GM12878 (cell line): ENCODE results near the gene PTGFRN. TPM values are rescaled to one million over a fixed set of nuclear protein-coding genes. Genes with fewer than 3 reads are reported as not detected.

Experiments
- ATAC-seq: fragments of 200-7000 bp; cut with Tn5 transposase; 3 replicates; pipeline ENCODE4 v1.9.1; 2020; ENCODE audit warnings: mild to moderate bottlenecking, moderate library complexity
- BruUV-seq: library from RNA; stranded (reverse); fragments of 400-500 nt; replicated peaks from 2 replicates; lab custom pipeline; 2021; lab: Mats Ljungman, UMichigan
- CTCF ChIA-PET: fragments of 300-600 bp; sonication (Branson Sonifier 250); formaldehyde crosslinking; extraction: SDS; loops from one replicate; lab custom pipeline; 2021; ENCODE audit warnings: inconsistent platforms; lab: Yijun Ruan, JAX
- POLR2A ChIA-PET: fragments of 350-600 bp; formaldehyde crosslinking; extraction: SDS; loops from one replicate; lab custom pipeline; 2021; ENCODE audit warnings: inconsistent platforms; lab: Charles Lee
- RAD21 ChIA-PET: fragments of 300-600 bp; sonication (Branson Sonifier 250); formaldehyde crosslinking; loops from one replicate; lab custom pipeline; 2023; ENCODE audit warnings: antibody characterized with exemption; ENCODE audit not compliant: unreplicated experiment; lab: Charles Lee
- SMC1A ChIA-PET: fragments of 300-600 bp; sonication (Branson Sonifier 250); formaldehyde crosslinking; loops from one replicate; lab custom pipeline; 2023; ENCODE audit not compliant: unreplicated experiment, uncharacterized antibody; lab: Charles Lee
- DNase-seq: peaks from one replicate; pipeline ENCODE4 v3.0.0-alpha.2; 2011; ENCODE audit warnings: low read depth, low spot score
- FAIRE-seq: peaks from 3 replicates; lab custom pipeline; 2011; peaks lifted over from hg19 to GRCh38; lab: Jason Lieb, UNC
- H2AFZ ChIP-seq: 2 replicates; pipeline ENCODE4 v1.6.0; 2011; ENCODE audit warnings: low read depth, low read length, control low read depth; ENCODE audit not compliant: control insufficient read depth
- H3K27ac ChIP-seq: 2 replicates; pipeline ENCODE4 v1.5.1; 2011; ENCODE audit warnings: control low read depth; ENCODE audit not compliant: control insufficient read depth, insufficient read depth
- H3K27me3 ChIP-seq, 2 experiments: replicated peaks in 1 of 2; 2 replicates each; pipeline versions ENCODE4 v1.6.0 to v1.6.1; 2011; ENCODE audit warnings: low read length in 1 of 2; ENCODE audit not compliant: control insufficient read depth in 2 of 2, insufficient read depth in 2 of 2
- H3K36me3 ChIP-seq, 2 experiments: 2 replicates each; pipeline ENCODE4 v1.5.1; 2011; ENCODE audit warnings: low read length in 1 of 2; ENCODE audit not compliant: control insufficient read depth in 2 of 2, insufficient read depth in 2 of 2
- H3K4me1 ChIP-seq: 2 replicates; pipeline ENCODE4 v1.6.1; 2011; ENCODE audit warnings: mild to moderate bottlenecking, low read length, moderate library complexity, mixed read lengths; ENCODE audit not compliant: control insufficient read depth, insufficient read depth
- H3K4me2 ChIP-seq: 2 replicates; pipeline ENCODE4 v1.6.0; 2011; ENCODE audit warnings: control low read depth; ENCODE audit not compliant: control insufficient read depth, insufficient read depth
- H3K4me3 ChIP-seq: fragments of 200-600 bp; sonication (generic); 2 replicates; pipeline ENCODE4 v1.5.1; 2016
- H3K79me2 ChIP-seq: 2 replicates; pipeline ENCODE4 v1.6.0; 2011; ENCODE audit warnings: low read length; ENCODE audit not compliant: control insufficient read depth, insufficient read depth
- H3K9ac ChIP-seq: 2 replicates; pipeline ENCODE4 v1.8.0; 2011; ENCODE audit warnings: low read length, control low read depth, mixed read lengths; ENCODE audit not compliant: control insufficient read depth, insufficient read depth
- H3K9me3 ChIP-seq: replicated peaks from 3 replicates; pipeline ENCODE4 v1.5.1; 2011; ENCODE audit warnings: mild to moderate bottlenecking, low read length; ENCODE audit not compliant: control insufficient read depth, insufficient read depth
- H4K20me1 ChIP-seq: 2 replicates; pipeline ENCODE4 v1.6.0; 2011; ENCODE audit not compliant: control insufficient read depth, insufficient read depth
- BCL11A ChIP-seq: IDR thresholded peaks from 2 replicates; pipeline ENCODE4 v1.6.1; 2011; ENCODE audit warnings: low read depth, low read length
- CBX3 ChIP-seq: fragments of 200-600 bp; sonication (generic); IDR thresholded peaks from 2 replicates; pipeline ENCODE4 v1.6.1; 2016; ENCODE audit warnings: low read depth, borderline replicate concordance
- CHD4 ChIP-seq: fragments of 200-600 bp; sonication (generic); IDR thresholded peaks from 2 replicates; pipeline ENCODE4 v1.6.1; 2016; ENCODE audit warnings: mild to moderate bottlenecking
- GABPA ChIP-seq: IDR thresholded peaks from 2 replicates; pipeline ENCODE4 v1.6.1; 2014; ENCODE audit warnings: antibody characterized with exemption, low read depth, mild to moderate bottlenecking, inconsistent platforms
- IKZF1 ChIP-seq: fragments of 450-650 bp; conservative IDR thresholded peaks from 2 replicates; pipeline ENCODE4 v1.6.1; 2017; ENCODE audit warnings: antibody characterized with exemption, mild to moderate bottlenecking
- LARP7 ChIP-seq: fragments of 450-650 bp; IDR thresholded peaks from 2 replicates; pipeline ENCODE4 v1.6.1; 2017; ENCODE audit warnings: mild to moderate bottlenecking
- NFIC ChIP-seq: IDR thresholded peaks from 2 replicates; pipeline ENCODE4 v1.6.1; 2012; ENCODE audit warnings: low read depth, mild to moderate bottlenecking, inconsistent platforms, low read length, moderate library complexity
- NFXL1 ChIP-seq: fragments of 450-650 bp; IDR thresholded peaks from 2 replicates; pipeline ENCODE4 v1.6.1; 2017; ENCODE audit warnings: antibody characterized with exemption, mild to moderate bottlenecking, borderline replicate concordance
- NR2C1 ChIP-seq: fragments of 450-650 bp; IDR thresholded peaks from 2 replicates; pipeline ENCODE4 v1.6.1; 2017; ENCODE audit warnings: antibody characterized with exemption, mild to moderate bottlenecking, moderate library complexity
- RAD51 ChIP-seq: fragments of 450-650 bp; IDR thresholded peaks from 2 replicates; pipeline ENCODE4 v1.6.1; 2016; ENCODE audit warnings: moderate library complexity, mild to moderate bottlenecking, inconsistent platforms
- RFX5 ChIP-seq: IDR thresholded peaks from 2 replicates; pipeline ENCODE4 v1.6.1; 2011; ENCODE audit warnings: low read depth, low read length, improper control_type of control experiment
- ZBED1 ChIP-seq: IDR thresholded peaks from 2 replicates; pipeline ENCODE4 v1.6.1; 2016; ENCODE audit warnings: borderline replicate concordance
- WGBS: methylation state at CpG from one replicate; pipeline ENCODE4 v1.1.6; 2016; ENCODE audit warnings: low lambda C conversion rate; ENCODE audit not compliant: insufficient replicate concordance, insufficient coverage; ENCODE audit errors: missing lambda C conversion rate; 5-methylcytosine and 5-hydroxymethylcytosine counted together
- in situ Hi-C: fragments of 300-500 bp; cut with MboI; formaldehyde crosslinking; loops from 9 replicates; pipeline ENCODE4 v1.14.3; 2018; ENCODE audit warnings: mixed read lengths
- intact Hi-C: fragments of 100-400 bp; cut with micrococcal nuclease; formaldehyde crosslinking; loops from one replicate; pipeline ENCODE4 v1.14.2; 2022; ENCODE audit not compliant: unreplicated experiment
- polyA plus RNA-seq, 11 experiments: library from polyadenylated mRNA; depleted of rRNA in 4 of 11; unstranded in 6 of 11; stranded (reverse) in 5 of 11; fragments of >200 nt; fragmentation: Nextera tagmentation in 4 of 11; fragmentation: Illumina TruSeq in 1 of 11; extraction: Ambion mirVana in 4 of 11; extraction: Trizol in 1 of 11; gene quantifications; 1 replicate in 1 of 11; 2 replicates in 10 of 11; pipeline versions ENCODE4 v1.2.1 to v1.2.3, GENCODE V29; 2011 to 2016; ENCODE audit warnings: inconsistent platforms in 2 of 11, missing spikeins in 2 of 11, low read depth in 1 of 11
- total RNA-seq, 4 experiments: library from RNA; depleted of rRNA in 3 of 4; stranded (reverse); fragments of >200 nt in 3 of 4; fragmentation: Illumina TruSeq in 1 of 4; extraction: Trizol in 1 of 4; gene quantifications; 2 replicates each; pipeline versions ENCODE4 v1.2.1 to v1.2.3, GENCODE V29; 2013 to 2021
- TF ChIP-seq, protein P1 (sequence below): IDR thresholded peaks from 2 replicates; pipeline ENCODE4 v1.6.1; 2012; ENCODE audit warnings: low read depth, low read length, improper control_type of control experiment
- TF ChIP-seq, protein P2 (sequence below): IDR thresholded peaks from 2 replicates; pipeline ENCODE4 v1.6.1; 2011; ENCODE audit warnings: borderline replicate concordance, low read depth, mild to moderate bottlenecking, moderate library complexity, mixed read lengths, low read length; ENCODE audit not compliant: insufficient read depth; ENCODE audit errors: extremely low read length
- TF ChIP-seq, protein P3 (sequence below): fragments of 450-650 bp; IDR thresholded peaks from 2 replicates; pipeline ENCODE4 v1.6.1; 2016; ENCODE audit warnings: mild to moderate bottlenecking
- TF ChIP-seq, protein P4 (sequence below): fragments of 450-650 bp; IDR thresholded peaks from 2 replicates; pipeline ENCODE4 v1.6.1; 2018; ENCODE audit warnings: borderline replicate concordance, mild to moderate bottlenecking; ENCODE audit not compliant: partially characterized antibody

Gene PTGFRN
- total and polyA plus RNA-seq, 10 of the 15 experiments (the other 5 are each of a cell fraction or from before 2014, with no cell fraction given) = 2.7 to 8.3 (median 5.1) TPM

DNA sequence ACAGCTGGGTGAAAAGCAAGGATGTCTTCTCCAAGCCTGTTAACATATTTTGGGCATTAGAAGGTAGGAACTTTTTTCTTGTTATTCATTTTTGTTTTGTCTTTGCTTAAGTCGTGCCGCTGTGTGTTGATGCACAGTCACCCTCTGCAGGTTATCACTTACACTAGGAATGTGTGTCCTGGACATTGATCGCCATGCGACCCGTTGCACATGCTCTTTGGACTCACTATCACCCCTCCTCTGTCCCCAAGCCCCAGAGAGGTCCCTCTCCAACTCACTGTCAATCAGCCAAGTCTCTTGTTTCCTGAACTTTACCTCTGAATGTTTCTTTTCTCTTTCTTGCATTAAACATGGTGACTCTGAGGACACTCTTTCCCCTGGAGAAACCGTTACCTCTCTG lies 51.9 kb downstream of the PTGFRN start:
- no peak for TF ChIP-seq NR2C1
- TF ChIP-seq CBX3 = no peak
- no peak for TF ChIP-seq NFXL1
- no peak for TF ChIP-seq ZBED1
- no peak for TF ChIP-seq GABPA
- no peak for TF ChIP-seq BCL11A
- no peak for TF ChIP-seq RFX5
- TF ChIP-seq LARP7 = no peak
- no peak for TF ChIP-seq RAD51
- TF ChIP-seq, protein P1, sequence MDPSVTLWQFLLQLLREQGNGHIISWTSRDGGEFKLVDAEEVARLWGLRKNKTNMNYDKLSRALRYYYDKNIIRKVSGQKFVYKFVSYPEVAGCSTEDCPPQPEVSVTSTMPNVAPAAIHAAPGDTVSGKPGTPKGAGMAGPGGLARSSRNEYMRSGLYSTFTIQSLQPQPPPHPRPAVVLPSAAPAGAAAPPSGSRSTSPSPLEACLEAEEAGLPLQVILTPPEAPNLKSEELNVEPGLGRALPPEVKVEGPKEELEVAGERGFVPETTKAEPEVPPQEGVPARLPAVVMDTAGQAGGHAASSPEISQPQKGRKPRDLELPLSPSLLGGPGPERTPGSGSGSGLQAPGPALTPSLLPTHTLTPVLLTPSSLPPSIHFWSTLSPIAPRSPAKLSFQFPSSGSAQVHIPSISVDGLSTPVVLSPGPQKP = no peak
- TF ChIP-seq, protein P2, sequence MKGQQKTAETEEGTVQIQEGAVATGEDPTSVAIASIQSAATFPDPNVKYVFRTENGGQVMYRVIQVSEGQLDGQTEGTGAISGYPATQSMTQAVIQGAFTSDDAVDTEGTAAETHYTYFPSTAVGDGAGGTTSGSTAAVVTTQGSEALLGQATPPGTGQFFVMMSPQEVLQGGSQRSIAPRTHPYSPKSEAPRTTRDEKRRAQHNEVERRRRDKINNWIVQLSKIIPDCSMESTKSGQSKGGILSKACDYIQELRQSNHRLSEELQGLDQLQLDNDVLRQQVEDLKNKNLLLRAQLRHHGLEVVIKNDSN = no peak
- TF ChIP-seq, protein P3, sequence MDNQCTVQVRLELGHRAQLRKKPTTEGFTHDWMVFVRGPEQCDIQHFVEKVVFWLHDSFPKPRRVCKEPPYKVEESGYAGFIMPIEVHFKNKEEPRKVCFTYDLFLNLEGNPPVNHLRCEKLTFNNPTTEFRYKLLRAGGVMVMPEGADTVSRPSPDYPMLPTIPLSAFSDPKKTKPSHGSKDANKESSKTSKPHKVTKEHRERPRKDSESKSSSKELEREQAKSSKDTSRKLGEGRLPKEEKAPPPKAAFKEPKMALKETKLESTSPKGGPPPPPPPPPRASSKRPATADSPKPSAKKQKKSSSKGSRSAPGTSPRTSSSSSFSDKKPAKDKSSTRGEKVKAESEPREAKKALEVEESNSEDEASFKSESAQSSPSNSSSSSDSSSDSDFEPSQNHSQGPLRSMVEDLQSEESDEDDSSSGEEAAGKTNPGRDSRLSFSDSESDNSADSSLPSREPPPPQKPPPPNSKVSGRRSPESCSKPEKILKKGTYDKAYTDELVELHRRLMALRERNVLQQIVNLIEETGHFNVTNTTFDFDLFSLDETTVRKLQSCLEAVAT = no peak
- no peak for TF ChIP-seq IKZF1
- TF ChIP-seq, protein P4, sequence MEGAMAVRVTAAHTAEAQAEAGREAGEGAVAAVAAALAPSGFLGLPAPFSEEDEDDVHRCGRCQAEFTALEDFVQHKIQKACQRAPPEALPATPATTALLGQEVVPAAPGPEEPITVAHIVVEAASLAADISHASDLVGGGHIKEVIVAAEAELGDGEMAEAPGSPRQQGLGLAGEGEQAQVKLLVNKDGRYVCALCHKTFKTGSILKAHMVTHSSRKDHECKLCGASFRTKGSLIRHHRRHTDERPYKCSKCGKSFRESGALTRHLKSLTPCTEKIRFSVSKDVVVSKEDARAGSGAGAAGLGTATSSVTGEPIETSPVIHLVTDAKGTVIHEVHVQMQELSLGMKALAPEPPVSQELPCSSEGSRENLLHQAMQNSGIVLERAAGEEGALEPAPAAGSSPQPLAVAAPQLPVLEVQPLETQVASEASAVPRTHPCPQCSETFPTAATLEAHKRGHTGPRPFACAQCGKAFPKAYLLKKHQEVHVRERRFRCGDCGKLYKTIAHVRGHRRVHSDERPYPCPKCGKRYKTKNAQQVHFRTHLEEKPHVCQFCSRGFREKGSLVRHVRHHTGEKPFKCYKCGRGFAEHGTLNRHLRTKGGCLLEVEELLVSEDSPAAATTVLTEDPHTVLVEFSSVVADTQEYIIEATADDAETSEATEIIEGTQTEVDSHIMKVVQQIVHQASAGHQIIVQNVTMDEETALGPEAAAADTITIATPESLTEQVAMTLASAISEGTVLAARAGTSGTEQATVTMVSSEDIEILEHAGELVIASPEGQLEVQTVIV = no peak
- TF ChIP-seq CHD4 = no peak
- TF ChIP-seq NFIC = no peak
- TF ChIP-seq, all 136 proteins: peak for 0
- FAIRE-seq (no peak), ATAC-seq (no peak), DNase-seq (no peak)
- SMC1A ChIA-PET = no interaction called here
- CTCF ChIA-PET = no interaction called here
- in situ Hi-C loops (no loop called here), intact Hi-C loops (no loop called here)
- H3K4me2 ChIP-seq = no peak overlapping the region
- H3K9me3 ChIP-seq = no peaks in the 10 kb centered on the region
- H3K9ac ChIP-seq = no peak overlapping the region
- no peak overlapping the region for H2AFZ ChIP-seq
- POLR2A ChIA-PET = no interaction called here
- no peaks in the 10 kb centered on the region for H4K20me1 ChIP-seq
- 70% methylated on average over 6 of the region's 6 CpGs for WGBS
- no TSS peak for BruUV-seq
- H3K4me3 ChIP-seq = no peak overlapping the region
- no peaks in the 10 kb centered on the region for H3K36me3 ChIP-seq
- no peak overlapping the region for H3K27ac ChIP-seq
- RAD21 ChIA-PET = no interaction called here
- H3K27me3 ChIP-seq = no peaks in the 10 kb centered on the region
- H3K79me2 ChIP-seq = no peaks in the 10 kb centered on the region
- no peaks in the 10 kb centered on the region for H3K4me1 ChIP-seq
